GM21576 (cell line): ENCODE results near the gene DUS3L.
"Not testable (repeated sequence)": the region's sequence is repeated elsewhere in the genome, so short reads cannot be mapped to it uniquely, and the experiment has no call there.

Experiments
- ATAC-seq: cut with Tn5 transposase; IDR thresholded peaks from one replicate; pipeline ENCODE4 v1.9.1; 2021; ENCODE audit warnings: mild to moderate bottlenecking, moderate library complexity; ENCODE audit not compliant: unreplicated experiment

Gene DUS3L

DNA sequence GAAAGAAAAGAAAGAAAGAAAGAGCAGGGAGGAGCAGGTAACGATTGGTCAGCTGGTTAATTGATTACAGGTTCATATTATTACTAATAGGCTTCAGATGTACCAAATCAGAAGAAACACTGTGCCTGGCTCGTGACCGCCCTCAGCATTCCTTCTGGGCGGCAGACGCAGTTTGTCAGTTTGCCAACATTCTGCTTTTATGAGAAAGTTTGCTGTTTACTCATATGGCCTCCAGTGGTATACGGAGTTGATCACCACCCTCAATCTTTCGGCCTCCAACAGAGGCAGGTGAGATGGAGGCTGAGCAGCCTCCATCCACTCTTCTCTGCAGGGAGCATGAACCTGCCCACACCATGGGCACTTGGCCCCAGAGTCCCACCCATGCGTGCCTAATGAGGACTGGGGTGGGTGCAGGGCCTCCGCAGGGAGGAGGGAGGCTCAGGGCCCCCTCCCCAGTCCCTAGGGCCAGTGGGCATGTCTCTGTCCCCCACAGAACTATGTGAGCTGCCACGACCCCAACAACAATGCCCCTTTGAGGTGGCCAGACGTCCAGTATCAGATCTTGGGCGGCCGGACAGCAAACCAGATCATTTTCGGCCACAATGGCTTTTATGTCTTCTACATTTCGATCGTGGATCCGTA, 15.2 kb downstream of the DUS3L start:
- ATAC-seq, result no peak

DNA sequence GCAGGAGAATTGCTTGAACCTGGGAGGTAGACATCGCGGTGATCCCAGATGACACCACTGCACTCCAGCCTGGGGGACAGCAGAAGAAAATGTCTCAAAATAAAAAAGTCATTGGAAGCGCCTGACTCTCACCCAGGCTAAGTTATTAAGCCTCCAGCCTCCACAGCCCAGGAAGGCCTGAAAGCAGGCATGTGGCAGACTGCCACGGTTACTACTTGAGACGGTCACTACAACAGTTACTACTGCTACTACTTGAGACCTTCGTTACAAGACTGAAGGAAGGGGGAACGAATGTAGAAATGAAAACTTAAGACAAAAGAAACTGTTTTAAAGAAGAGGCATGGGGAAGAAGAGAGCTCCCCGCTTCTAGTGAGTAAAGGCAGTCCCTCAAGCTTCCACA, 16.0 kb downstream of the DUS3L start:
- no peak for ATAC-seq

DNA sequence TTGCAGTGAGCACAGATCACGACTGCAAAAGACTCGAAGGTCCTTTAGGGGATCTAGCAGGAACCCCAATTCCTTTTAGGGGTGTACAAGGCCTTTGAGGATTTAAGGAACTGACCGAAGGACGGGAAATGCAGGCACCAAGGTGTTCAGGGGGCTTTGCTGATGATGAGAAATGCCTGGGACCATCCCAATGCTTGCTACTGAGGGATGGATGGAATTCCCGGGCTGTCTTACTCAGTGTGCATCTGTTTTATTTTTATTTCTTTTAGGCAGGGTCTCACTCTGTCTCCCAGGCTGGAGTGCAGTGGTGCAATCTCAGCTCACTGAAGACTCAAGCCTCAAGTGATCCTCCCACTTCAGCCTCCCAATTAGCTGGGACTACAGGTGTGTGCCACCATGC, 17.7 kb downstream of the DUS3L start:
- no peak for ATAC-seq

DNA sequence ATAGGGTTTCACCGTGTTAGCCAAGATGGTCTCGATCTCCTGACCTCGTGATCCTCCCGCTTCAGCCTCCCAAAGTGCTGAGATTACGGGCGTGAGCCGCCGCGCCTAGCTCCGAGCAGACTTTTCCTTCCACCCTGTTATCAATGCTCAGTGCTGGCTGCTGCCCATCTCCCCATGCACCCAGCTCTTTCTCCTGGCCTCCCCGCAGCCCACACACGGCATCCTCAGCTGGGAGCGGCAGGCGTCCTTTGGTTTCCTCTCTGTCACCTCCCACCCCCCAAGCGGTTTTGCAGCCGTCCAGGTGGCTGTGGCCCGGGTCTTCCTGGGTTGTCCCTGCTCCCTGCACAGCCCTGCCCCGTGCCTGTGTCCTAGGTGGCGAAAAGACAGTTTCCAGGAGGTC, 18.5 kb downstream of the DUS3L start:
- ATAC-seq, result no peak

DNA sequence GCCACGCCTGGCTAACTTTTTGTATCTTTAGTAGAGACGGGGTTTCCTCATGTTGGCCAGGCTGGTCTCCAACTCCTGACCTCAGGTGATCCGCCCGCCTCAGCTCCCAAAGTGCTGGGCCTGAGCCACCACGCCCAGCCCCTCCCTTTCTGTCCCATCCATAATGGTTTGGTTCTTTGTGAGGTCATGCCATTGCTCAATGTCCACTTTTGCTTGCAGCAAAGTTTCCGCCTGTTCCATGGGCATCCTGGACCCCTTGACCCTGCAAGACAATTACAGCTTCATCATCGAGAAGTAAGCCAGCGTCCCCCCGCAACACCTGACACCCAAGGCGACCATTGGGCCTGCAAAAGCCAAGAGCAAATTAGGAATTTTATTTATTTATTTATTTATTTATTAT, 23.0 kb downstream of the DUS3L start:
- ATAC-seq, result no peak

DNA sequence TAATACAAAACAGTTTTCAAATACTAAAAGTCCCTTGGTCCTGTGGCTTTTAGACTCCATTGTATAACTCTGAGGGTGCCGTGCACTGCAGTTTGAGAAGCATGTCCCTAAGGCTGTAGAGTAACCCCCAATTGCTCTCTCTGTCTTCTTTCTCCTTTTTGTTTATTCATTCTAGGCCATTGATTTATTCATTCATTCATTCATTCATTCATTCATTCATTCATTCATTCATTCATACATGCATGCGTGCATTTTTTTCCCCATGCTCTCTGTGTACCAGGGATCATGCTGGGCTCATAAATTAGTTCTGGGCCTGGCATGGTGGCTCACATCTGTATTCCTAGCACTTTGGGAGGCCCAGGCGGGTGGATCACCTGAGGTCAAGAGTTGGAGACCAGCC, 25.7 kb downstream of the DUS3L start:
- no peak for ATAC-seq

DNA sequence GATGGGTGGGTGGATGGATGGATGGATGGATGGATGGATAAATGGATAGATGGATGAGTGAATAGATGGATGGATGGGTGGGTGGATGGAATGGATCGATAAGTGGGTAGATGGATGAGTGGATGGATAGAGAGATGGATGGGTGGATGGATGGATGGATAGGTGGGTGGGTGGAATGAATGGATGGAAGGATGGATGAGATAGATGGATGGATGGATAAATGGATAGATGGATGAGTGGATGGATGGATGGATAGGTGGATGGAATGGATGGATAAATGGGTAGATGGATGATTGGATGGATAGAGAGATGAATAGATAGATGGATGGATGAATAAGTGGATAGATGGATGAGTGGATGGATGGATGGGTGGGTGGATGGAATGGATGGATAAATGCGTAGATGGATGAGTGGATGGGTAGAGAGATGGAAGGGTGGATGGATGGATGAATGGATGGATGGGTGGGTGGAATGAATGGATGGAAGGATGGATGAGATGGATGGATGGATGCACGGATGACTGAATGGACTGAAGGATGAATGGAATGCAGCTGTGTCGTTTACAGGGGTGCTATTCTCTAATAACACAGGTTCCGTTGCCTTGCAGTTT, 28.2 kb downstream of the DUS3L start:
- no peak for ATAC-seq

DNA sequence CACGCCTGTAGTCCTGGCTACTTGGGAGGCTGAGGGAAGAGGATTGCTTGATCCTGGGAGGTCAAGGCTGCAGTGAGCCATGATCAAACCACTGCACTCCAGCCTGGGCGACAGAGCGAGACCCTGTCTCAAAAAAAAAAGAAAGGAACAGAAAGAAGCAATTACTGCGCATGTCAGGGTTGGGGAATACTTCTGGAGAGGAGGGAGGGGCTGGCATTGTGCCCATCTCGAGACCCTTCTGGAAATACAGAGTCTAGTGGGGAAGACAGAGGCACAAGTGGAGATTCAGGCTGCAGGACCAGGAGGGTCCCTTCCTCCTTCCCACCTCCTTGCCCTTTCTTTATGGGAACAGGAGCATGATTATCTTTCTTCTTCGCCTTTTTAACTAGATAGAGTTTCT, 37.2 kb downstream of the DUS3L start:
- ATAC-seq, result no peak

DNA sequence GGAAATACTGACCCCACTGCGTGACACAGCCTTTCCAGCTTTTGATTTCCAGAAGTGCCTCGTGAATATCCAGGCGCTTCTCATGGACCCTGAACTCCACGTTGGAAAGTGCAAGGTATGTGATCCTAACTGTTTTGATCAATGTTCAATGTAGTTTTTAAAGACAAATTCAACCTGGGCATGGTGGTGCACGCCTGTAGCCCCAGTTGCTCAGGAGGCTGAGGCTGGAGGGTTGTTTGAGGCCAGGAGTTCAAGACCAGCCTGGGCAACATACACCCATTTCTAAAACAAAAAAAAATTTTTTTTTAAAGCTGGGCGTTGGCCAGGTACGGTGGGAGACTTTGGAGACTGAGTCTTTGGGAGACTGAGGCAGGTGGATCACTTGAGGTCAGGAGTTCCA, 39.3 kb downstream of the DUS3L start:
- no peak for ATAC-seq

DNA sequence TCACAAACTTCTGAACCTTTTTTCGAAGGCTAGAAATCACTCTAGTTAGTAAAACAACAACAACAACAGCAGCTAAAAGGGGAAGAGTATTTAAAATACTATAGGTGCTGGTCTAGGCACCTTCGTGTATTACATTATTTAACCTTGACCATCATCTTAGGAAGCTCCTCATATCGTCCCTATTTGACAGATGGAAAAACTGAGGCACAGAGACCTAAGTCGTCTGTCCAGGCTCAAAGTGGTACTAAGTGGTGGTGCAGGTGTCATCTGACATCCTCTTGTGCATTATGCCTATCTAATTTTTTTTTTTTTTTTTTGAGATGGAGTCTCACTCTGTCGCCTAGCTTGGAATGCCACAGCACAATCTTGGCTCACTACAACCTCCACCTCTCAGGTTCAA, 41.5 kb downstream of the DUS3L start:
- ATAC-seq, result no peak

DNA sequence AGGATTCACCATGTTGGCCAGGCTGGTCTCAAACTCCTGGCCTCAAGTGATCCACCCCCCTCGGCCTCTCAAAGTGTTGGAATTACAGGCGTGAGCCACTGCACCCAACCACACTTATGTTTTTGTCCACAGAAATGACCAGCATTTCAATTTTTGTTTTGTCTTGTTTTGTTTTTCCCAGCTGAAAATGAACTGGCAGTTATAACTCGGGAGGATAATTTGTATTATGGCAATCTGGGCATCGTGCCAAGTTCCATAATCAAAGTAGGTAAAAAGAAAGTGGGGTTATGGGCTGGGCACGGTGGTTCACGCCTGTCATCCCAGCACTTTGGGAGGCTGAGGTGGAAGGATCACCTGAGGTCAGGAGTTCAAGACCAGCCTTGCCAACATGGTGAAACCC, 42.0 kb downstream of the DUS3L start:
- ATAC-seq, result not testable (repeated sequence)

DNA sequence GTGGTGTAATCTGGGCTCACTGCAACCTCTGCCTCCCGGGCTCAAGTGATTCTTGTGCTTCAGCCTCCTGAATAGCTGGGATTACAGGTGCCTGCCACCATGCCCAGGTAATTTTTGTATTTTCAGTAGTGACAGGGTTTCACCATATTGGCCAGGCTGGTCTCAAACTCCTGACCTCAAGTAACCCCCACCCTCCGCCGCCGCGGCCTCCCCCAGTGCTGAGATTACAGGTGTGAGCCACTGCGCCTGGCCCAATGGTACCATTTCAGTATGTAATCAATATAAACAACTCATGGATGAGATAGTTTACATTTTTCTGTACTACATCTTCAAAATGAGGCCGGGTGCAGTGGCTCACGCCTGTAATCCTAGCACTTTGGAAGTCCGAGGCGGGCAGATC, 46.0 kb downstream of the DUS3L start:
- not testable (repeated sequence) for ATAC-seq

DNA sequence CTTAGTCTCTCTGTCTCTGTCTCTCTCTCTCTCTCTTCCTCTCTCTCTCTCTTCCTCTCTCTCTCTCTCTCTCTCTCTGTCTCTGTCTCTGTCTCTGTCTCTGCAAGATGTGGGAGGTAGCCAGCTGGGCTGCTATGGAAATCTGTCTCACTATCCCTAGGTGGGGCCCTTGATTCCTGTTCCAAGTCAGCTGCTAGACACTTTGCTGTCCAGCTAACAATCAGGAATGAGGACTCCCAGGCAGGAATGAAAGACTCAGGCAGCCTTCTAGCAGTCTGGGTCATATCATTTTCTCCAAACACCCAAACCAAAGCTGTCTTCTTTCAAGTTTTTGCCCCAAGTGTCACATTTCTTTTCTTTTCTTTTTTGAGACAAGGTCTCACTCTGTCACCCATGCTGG, 47.3 kb downstream of the DUS3L start:
- no peak for ATAC-seq

DNA sequence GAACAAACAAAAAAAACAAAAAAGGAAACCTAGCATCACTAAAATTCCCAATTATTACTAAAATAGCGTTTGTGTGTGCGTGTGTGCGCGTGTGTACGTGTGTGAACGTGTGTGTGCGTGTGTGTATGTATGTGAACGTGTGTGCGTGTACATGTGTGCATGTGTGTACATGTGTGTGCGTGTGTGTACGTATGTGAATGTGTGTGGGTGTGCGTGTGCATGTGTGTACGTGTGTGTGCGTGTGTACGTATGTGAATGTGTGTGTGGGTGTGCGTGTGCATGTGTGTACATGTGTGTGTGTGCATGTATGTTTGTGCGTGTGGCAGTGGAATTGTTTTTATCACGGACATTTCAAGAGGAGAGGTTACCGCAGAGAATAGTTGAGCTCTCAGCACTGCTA, 48.9 kb downstream of the DUS3L start:
- ATAC-seq, result no peak

DNA sequence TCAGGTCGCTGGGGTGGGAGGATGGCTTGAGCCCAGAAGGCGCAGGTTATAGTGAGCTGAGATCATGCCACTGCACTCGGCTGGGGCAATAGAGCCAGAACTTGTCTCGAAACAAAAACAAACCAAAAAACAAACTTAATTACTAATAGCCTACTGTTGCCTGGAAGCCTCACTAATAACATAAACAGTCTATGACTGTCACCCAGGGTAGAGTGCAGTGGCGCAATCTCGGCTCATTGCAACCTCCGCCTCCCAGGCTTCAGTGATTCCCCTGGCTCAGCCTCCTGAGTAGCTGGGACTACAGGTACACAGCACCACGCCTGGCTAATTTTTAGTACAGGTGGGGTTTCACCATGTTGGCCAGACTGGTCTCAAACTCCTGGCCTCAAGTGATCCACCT, 52.5 kb downstream of the DUS3L start:
- no peak for ATAC-seq
